Measurements from ENCODE around the gene SPOCD1. TPM values are rescaled to one million over a fixed set of nuclear protein-coding genes. Genes with fewer than 3 reads are reported as not detected.

SPOCD1 gene
- total and polyA plus RNA-seq, 2 of the 4 experiments (the other 2 are of a cell fraction), result 59.7 to 132 TPM

GRCh38 chr1:31793086-31793485 lies 22.7 kb downstream of the SPOCD1 start:
- H2BK120ac ChIP-seq (ENCODE audit: low read depth, low read length), result no peak overlapping the region
- H3K79me1 ChIP-seq (ENCODE audit: low read depth in 1 of 2, low read length in 2 of 2), result peaks cover 11 to 43% of the 10 kb centered on the region in 2 experiments; a peak in 2 of 4 replicates
- no peak overlapping the region for H4K5ac ChIP-seq (ENCODE audit: low read depth, low read length)
- H3K4me3 ChIP-seq (ENCODE audit: insufficient read depth, low read depth, low read length), result no peak overlapping the region
- no peak overlapping the region for H3K56ac ChIP-seq (ENCODE audit: extremely low read depth, insufficient read depth, low read length)
- no peak overlapping the region for H2AK9ac ChIP-seq (replicated peaks; ENCODE audit: low read depth, low read length, poor library complexity)
- H4K20me1 ChIP-seq (ENCODE audit: insufficient read depth, low read length), result peaks cover 24% of the 10 kb centered on the region
- H3K4me1 ChIP-seq (ENCODE audit: control insufficient read depth, insufficient read depth, low read length), result peaks cover 22% of the 10 kb centered on the region
- H3K14ac ChIP-seq (replicated peaks; ENCODE audit: low read depth, low read length), result no peak overlapping the region
- H3K27me3 ChIP-seq (ENCODE audit: control insufficient read depth, insufficient read depth, low read length), result no peaks in the 10 kb centered on the region
- no peak overlapping the region for H3K27ac ChIP-seq (ENCODE audit: insufficient read depth, low read length)
- TF ChIP-seq BHLHE40 (IDR thresholded peaks at IDR 0.05; ENCODE audit: low read depth, low read length) (no peak), MAFK (IDR thresholded peaks at IDR 0.05; ENCODE audit: low read depth, low read length) (no peak), NFE2L2 (IDR thresholded peaks at IDR 0.05; ENCODE audit: low read depth, low read length) (no peak), MXI1 (IDR thresholded peaks at IDR 0.05; ENCODE audit: borderline replicate concordance, low read depth, low read length) (no peak), SMC3 (IDR thresholded peaks at IDR 0.05; ENCODE audit: low read depth, low read length) (no peak), MAZ (IDR thresholded peaks at IDR 0.05; ENCODE audit: borderline replicate concordance, low read depth, low read length) (no peak), RCOR1 (IDR thresholded peaks at IDR 0.05; ENCODE audit: insufficient replicate concordance, low read length) (no peak), RAD21 (IDR thresholded peaks at IDR 0.05; ENCODE audit: low read length) (no peak), CEBPB (IDR thresholded peaks at IDR 0.05; ENCODE audit: low read depth, low read length) (no peak), CHD1 (IDR thresholded peaks at IDR 0.05; ENCODE audit: low read depth, low read length) (no peak), POLR2A (IDR thresholded peaks at IDR 0.05; ENCODE audit: low read depth, low read length) (no peak), RFX5 (IDR thresholded peaks at IDR 0.05; ENCODE audit: low read depth, low read length) (no peak), USF2 (IDR thresholded peaks at IDR 0.05; ENCODE audit: low read depth, low read length) (no peak)
- TF ChIP-seq, protein P1, sequence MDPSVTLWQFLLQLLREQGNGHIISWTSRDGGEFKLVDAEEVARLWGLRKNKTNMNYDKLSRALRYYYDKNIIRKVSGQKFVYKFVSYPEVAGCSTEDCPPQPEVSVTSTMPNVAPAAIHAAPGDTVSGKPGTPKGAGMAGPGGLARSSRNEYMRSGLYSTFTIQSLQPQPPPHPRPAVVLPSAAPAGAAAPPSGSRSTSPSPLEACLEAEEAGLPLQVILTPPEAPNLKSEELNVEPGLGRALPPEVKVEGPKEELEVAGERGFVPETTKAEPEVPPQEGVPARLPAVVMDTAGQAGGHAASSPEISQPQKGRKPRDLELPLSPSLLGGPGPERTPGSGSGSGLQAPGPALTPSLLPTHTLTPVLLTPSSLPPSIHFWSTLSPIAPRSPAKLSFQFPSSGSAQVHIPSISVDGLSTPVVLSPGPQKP (IDR thresholded peaks at IDR 0.05; ENCODE audit: borderline replicate concordance, low read depth, low read length), result no peak
- H3K23ac ChIP-seq (ENCODE audit: low read depth, low read length), result no peak overlapping the region
- in situ Hi-C loops (cut with MboI; ENCODE audit: low sequenced_read_pairs) (no loop called here), intact Hi-C loops (cut with micrococcal nuclease) (loop anchor here (10.0 kb wide), 2 partner anchors 272 to 358 kb away; no protein-coding TSS in a partner anchor), dilution Hi-C loops (cut with HindIII; ENCODE audit: low sequenced_read_pairs, unreplicated experiment) (no loop called here)
- no peak overlapping the region for H3K4me2 ChIP-seq (ENCODE audit: low read depth, low read length)
- no peak overlapping the region for H2AK5ac ChIP-seq (ENCODE audit: low read depth, low read length)
- 87% methylated on average over 3 of the region's 6 CpGs; no CpG with 5 or more reads in 1 of the 2 experiments for whole genome bisulfite sequencing, 2 experiments (ENCODE audit: extremely low coverage in 2 of 2, insufficient read length in 1 of 2)
- POLR2A ChIA-PET (ENCODE audit: unreplicated experiment), result no interaction called here
- DNase-seq (no peak), ATAC-seq (ENCODE audit: low read depth) (no peak)
- H3K36me3 ChIP-seq (ENCODE audit: control insufficient read depth, insufficient read depth, low read length), result peaks cover 1% of the 10 kb centered on the region; the same call in 1 of the 2 replicates
- peaks cover 18% of the 10 kb centered on the region for H3K9me1 ChIP-seq (ENCODE audit: insufficient read depth, low read length)
- H3K9ac ChIP-seq (ENCODE audit: low read depth, low read length), result no peak overlapping the region
- no TSS peak for BruUV-seq (replicated peaks)
- no peak overlapping the region for H2BK5ac ChIP-seq (ENCODE audit: low read depth, low read length, poor library complexity, severe bottlenecking)
- no peak overlapping the region for H2BK15ac ChIP-seq (ENCODE audit: low read depth, low read length)
- no peak overlapping the region for H4K8ac ChIP-seq (ENCODE audit: low read depth in 2 of 2, low read length in 2 of 2)
- CTCF ChIA-PET, result no interaction called here
- no peak overlapping the region for H3K18ac ChIP-seq (ENCODE audit: low read depth, low read length)
- no peak overlapping the region for H2BK20ac ChIP-seq (ENCODE audit: low read depth, low read length)
- H3K9me3 ChIP-seq (ENCODE audit: control insufficient read depth, insufficient read depth, low read length), result no peaks in the 10 kb centered on the region
- no peak overlapping the region for H4K91ac ChIP-seq (ENCODE audit: insufficient read depth, low read depth, low read length)
- H2AFZ ChIP-seq (replicated peaks; ENCODE audit: low read length, poor library complexity), result no peak overlapping the region
- no peak overlapping the region for H3K4ac ChIP-seq (ENCODE audit: low read depth, low read length)
